GM18867 (cell line): Measurements from ENCODE around the gene IQCN.

Experiments
- ATAC-seq: cut with Tn5 transposase; IDR thresholded peaks from one replicate; pipeline ENCODE4 v1.9.1; 2021; ENCODE audit warnings: mild to moderate bottlenecking, moderate library complexity; ENCODE audit not compliant: unreplicated experiment

Gene IQCN

DNA sequence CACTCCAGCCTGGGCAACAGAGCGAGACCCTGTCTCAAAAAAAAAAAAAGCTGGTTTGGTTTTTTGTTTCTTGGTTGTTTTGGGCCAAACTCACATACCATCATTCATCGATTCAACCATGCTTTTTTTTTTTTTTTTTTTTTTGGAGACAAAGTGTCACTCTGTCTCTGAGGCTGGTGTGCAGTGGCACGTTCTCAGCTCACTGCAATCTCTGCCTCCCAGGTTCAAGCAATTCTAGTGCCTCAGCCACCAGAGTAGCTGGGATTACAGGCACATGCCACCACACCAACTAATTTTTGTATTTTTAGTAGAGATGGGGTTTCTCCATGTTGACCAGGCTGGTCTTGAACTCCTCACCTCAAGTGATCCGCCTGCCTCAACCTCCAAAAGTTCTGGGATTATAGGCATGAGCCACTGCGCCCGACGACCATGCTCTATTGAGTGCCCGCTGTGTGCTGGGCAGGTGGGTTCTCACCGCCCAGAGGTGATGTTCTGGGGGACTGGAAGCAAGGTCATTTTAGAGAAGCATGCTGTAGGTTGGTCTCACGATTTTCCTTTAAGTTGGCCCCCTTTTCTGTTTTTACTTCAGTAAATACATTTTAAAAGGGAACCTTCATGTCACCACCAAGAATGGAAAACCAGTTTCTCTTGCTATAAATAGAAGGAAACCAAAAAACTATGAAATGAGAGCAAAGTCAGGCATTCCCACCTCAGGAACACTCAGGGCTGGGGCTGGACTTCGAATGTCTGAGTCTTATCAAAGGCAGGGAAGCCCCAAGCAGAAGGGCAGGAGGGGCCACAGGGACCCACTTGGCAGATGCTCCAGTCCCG, 15.4 kb upstream of the IQCN start:
- ATAC-seq, result no peak

DNA sequence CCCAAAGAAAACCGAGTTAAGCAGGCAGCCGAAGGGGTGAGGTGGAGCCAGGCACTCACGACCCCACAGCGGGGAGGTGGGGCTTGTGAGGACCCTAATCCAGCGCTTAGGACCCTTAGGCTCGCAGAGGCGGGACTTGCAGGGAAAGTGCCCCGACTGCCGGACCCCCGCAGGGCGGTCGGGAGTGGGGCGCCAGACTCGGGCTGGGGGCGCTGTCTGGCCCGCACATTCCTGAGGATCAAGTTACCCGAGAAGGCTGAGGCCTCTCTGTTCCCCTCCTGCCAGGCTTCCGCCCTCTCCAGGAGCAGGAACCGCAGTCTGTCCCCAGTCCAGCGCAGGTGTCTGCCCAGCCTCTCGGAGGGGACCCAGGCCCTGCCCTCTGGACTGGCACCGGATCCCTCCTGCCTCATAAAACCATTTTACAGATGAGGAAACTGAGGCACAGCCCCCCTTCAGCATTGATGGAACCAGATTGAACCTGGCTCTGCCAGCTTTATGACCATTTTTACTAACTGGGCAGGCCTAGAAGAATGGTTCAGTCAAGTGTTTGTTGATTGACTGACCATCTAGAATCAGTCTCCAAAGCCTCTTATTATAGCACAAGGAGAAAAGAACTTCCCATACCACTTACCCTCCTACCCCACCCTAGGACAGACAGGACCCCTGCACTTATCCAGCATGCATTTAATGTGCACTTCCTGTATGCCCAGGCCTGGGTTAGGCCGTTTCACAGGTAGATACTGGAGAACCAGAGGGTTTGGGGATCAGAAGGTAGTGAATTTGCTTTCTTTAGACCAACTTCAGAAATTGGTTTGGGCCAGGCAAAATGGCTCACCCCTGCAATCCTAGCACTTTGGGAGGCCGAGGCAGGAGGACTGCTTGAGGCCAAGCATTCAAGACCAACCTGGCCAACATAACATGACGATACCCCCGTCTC, 13.9 kb upstream of the IQCN start:
- no peak for ATAC-seq

DNA sequence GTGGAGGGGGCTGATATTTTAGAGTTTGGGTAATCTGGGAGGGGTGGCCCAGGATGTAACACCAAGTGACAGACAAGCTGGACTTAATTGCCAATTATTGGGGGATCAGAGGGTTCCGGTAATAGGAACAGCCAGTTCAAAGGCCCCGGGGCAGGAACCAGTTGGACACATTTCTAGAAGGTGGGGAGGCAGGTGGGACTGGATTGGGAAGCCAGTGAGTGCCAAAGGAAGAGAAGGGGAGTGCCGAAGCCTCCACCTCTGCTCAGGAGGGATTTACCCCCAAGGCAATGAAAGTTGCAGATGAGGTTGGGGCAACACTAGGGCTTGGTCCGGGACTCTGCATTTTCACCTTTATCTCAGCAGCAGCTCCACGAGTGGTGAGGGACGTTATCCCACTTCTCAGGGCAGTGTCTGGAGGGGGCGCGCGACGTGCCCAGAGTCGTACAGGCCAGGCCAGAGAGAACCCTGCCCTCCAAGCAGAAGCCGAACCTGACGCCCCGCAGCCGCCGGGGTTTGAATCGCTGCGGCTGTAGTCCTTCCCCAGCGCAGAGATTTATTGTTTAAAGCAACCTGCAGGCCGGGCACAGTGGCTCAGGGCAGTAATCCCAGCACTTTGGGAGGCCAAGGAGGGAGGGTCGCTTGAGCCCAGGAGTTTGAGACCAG, 12.9 kb upstream of the IQCN start:
- no peak for ATAC-seq

DNA sequence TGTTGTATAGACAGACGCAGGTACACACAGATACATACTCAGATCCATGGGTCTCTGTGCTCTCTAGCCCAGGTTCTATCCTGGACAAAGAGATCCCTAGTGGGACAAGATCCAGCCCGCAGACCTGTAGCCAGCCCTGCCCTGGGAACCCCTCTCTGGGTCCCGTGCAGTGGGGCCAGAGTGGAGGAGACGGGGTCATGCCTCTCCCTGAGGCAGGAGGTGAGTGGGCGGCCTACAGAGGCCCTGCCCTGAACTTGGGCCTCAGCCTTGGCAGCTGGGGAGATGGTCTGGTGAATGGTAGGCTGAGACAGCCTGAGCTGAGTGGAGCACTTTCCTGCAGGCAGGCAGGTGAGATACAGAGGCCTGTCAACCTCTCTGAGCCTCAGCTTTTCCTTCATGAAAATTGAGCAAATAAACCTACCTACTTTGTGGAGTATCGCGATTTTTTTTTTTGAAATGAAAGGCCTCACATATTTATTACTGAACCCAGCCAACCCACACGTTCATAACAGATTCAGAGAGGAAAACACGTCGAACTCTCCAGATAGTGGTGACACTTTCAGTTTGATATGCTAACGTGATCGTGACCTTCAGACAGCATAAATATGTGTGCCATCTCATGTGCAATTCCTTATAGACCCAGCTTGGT, 10.6 kb upstream of the IQCN start:
- ATAC-seq, result no peak

DNA sequence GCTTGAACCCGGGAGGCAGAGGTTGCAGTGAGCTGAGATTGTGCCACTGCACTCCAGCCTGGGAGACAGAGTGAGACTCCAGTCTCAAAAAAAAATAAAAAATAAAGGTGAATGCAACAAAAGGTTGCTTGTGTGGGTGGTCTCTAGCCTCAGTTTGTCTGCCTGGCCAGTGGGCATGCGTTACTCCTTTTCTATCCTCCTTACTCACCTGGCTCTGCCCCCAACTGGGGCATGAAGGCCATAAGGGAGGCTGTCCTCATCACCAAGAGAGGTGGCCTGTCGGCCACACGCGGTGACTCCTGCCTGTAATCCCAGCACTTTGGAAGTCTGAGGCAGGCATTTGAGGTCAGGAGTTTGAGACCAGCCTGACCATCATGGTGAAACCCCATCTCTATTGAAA, 9.1 kb upstream of the IQCN start:
- ATAC-seq, result no peak

DNA sequence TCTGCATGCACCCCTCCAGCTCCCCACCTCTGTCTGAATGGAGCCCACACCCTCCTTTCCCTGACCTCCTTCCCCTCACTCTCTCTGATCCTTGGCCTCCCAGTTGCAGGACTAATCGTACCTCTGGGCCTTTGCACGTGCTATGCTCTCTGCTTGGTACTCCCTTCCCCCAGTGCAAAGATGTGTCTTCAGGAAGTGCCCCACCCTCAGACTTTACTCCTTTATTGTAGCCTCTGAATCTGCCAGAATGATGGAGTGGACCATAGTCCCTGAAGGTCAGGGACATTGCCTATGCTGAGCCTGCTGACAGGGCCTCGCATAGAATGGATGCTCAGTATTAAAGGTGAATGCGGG, 8.5 kb upstream of the IQCN start:
- no peak for ATAC-seq

DNA sequence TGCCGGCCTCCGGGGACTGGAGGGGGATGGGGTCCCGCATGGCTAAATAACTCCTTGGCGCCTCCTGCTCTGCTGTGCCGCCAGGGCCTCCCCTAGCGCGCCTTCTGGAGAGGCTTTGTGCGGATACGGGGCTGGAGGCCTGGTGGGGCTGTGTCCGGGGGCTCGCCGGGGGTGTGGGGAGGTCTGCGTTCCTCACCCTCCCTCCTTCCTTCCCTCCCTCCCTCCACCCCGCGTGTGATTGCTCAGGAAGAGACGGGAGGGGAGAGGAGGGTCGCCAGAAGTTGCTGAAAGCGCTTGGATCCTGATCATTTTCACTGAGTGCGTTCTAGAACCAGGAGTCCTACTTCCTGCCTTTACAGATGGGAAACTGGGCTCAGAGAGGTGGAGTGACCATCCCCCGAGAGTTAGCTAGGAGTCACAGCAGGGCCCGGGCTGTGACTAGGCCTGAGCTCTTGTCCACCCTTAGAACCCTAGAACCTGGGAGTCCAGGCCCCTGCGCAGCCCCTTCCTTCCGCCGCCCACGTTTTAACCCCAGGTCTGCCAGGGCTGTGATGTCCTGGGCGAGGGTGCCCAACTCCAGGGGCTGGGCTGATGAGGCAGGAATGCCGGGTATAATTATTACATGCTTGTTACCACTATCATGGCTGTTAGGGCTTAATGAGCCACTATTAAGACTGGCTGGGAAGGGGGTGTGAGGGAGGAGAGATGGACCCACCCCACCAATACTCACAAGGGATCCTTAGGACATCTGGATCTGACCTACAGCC, 8.0 kb upstream of the IQCN start:
- no peak for ATAC-seq

DNA sequence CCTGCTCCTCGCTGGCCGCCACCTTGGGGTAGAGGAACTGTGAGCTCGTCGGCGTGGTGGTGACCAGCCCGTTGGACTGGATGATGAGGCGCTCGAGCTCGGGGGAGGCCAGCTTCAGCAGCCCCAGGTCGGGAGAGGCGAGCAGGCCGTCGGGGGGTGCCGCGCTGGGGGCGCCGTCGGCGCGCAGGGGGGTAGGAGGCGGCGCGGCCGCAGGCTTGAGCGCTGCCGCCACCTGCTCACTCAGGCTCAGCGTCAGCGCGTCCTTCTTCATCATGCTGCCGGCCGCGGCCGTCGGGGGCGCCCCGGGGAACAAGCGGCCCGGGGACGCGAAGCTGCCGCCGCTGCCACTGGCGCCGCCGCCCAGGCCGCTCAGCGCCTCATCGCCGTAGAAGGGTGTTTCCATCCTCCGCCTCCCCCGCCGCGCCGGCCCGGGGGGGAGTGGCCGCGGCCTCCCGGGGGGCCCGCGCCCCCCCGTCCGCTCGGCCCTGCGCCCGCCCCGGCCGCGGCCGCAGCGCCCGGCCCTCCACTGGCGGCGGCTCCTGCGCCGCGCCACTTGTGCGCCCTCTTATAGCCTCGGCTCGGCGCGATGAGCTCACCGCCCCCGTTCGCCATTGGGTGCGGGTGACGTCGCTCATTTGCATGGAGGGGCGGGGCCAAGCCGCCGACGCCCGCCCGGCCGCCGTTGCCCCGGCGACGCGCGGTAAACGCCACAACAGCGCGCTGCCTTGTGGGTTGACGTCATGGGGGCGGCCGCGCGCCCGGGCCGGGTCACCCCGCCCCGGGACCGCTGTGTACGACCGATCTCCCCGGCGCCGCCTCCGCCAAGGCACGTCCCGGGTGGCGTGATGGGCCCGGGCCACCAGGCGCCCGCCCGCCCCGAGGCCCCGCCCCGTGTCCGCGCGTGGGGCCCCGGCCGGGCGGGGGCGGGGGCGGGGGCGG, 7.1 kb upstream of the IQCN start, which contains the start of gene JUND:
Gene JUND, minus strand, starts transcription at position 541 of the 939 bp plus-strand sequence. Its CDS starts 138 bp downstream, at position 403.
- peak; percentile 60 for ATAC-seq

DNA sequence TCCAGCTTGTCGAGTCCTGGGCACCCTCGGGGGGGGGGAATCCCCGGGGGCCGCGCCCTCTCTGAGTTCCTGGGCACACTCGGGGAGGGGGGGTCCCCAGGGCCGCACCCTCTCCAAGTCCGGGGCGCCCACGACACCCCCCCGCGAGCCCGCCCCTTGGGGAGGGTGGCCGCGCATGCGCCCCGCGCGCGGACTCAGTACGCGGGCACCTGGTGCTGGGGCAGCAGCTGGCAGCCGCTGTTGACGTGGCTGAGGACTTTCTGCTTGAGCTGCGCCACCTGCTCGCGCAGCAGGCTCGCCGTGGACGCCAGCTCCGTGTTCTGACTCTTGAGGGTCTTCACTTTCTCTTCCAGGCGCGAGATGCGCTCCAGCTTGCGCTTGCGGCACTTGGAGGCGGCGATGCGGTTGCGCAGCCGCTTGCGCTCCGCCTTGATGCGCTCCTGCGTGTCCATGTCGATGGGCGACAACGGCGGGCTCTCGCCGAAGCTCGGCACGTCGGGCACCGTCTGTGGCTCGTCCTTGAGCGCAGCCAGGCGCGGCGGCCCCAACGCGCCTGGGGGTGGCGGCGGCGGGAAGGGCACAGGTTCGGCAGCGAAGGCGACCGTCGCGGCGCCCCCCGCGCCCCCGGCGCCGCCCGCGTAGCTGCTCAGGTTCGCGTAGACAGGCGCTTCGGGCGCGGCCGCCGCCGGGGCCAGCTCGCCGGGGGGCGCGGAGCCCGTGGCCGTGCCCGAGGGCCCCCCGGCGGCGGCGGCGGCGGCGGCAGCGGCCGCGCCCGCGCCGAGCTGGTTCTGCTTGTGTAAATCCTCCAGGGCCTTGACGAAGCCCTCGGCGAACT, 6.2 kb upstream of the IQCN start:
- ATAC-seq, result peak; percentile 24

DNA sequence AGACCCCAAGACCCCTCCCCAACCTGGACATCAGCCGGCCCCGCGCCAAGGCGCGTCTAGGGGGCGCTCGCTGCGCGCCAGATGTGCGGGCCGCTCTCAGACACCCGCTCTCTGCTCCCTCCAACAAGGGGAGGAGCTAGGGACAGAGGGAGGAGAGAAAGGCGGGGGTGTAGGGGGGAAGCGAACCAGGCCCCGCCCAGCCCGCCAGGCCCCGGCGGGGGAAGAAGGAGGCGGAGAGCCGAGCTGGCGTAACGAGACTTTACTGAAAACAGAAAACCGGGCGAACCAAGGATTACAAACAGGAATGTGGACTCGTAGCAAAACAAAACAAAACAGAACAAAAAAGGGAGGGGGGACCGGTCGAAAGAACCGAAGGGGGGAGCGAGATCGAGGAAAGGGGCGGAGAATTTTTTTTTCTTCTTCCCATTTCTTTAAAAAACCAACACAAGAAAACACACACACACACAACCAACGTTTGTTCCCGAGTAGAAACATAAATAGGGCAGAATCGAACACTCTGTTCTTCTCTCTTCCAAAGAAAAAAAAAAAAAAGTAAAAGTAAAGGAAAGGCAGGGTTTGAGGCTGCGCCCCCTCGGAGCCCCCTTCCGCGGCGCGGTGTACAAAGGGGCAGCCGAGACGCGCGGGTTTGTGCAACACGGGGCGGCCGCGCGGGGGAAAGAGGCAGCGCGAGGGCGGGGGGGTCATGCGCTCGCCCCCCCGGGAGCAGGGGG, 5.4 kb upstream of the IQCN start:
- no peak for ATAC-seq

DNA sequence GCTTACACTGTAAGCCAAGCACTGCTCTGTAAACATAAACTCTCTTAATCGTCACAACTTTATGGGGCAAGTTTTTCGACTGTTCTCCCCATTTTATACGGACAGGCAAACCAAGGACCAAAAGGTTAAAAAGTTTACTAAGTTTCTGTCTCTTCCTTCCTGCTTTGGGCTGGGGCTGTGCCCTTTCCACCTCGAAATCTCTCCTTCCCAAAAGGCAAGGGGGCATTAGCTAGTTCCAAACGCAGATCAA, 4.9 kb upstream of the IQCN start:
- no peak for ATAC-seq

DNA sequence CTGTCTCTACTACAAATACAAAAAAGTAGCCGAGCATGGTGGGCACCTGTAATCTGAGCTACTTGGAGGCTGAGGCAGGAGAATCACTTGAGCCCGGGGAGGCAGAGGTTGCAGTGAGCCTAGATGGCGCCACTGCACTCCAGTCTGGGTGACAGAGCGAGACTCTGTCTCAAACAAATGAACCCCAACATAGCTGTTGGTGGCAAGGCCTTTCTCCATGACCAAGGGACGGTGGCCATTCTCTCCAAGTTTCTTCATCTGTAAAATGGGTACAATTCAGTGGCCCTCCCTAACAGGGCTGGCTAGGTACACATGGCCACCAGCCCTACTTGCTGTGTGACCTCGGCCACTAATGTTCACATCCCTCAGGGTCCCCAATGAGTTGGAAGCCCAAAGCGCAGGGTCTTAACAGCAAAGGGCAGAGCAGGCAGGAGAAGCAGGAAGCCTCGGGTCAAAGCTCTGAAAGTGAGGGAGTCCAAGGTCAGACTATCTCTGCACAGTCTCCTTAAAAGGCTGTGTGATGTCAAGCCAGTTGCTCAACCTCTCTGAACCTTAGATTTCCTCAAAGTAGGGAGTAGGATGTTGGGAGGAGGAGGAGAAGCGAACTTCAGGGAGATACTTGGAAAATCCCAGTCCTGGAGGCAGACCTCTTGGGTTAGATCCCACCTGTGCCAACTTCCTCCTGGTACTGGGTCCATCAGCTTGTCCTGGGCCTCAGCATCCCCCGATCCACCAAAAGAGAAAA, 4.4 kb upstream of the IQCN start:
- no peak for ATAC-seq

DNA sequence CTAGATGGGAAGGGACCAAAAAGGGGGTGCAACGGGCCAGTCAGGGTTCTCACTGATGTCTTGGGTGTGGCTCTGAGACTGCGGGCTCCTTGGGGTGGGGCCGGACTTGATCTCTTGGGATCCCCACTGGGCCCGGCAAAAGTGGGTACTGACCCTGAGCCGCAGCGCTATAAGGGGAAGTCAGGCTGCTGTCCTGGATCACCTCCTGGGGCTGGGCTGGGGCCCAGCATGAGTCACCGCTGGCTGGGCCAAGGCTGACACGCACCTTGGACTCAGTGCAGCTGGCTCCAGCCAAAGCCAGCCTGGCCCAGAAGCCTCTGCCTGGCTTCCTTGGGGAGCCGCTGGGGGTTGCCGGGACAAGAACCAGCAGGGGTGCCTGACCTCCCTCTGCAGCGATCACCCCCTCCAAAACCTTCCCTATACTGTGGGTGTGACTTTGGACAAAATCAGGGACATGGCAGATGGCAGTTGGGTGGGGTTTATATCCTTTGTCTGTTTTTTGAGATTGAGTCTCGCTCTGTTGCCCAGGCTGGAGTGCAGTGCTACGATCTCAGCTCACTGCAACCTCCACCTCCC, 617 bp upstream of the IQCN start:
- no peak for ATAC-seq

DNA sequence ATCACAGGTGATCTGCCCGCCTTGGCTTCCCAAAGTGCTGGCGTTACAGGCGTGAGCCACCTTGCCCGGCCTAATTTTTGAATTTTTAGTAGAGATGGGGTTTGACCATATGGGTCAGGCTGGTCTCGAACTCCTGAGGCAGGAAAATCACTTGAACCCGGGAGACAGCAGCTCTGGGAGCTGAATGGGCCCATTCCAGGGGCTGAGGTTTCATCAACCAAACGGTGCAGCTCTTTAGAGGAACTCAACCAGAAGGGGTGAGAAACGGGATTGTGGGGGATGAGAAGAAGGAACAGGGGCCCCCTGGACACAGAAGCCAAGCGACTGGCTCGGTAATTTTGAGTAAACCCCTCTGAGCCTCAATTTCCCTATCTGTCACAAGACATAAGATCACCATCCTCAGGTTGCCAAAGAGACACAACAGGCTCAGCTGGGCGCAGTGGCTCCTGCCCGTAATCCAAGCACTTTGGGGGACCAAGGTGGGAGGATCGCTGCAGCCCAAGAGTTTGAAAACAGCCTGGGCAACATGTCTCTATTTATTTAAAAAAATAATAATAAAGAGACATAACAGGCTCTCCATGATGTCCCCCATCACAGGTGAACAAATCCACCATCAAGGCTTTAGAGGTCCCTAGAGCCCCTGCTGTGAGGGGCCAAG, 562 bp downstream of the IQCN start:
- ATAC-seq, result no peak

DNA sequence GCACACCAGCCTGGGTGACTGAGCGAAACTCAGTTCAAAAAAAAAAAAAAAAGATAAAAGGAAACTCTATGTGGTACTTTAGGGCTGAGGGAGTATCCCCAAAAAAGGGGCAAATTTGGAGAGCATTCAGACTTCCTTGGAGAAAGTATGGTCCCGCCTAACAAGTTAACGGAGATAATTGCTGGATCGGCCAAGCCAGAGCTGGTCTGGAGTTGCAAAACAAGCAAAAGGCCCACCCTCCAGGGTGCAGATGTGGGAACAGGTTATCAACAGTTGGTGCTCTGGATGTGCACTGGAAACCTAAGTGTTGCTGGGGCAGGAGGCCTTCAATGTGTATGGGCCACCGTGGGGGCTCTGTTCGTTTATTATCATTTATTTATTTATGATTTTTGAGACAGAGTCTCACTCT, 2.8 kb downstream of the IQCN start:
- no peak for ATAC-seq

DNA sequence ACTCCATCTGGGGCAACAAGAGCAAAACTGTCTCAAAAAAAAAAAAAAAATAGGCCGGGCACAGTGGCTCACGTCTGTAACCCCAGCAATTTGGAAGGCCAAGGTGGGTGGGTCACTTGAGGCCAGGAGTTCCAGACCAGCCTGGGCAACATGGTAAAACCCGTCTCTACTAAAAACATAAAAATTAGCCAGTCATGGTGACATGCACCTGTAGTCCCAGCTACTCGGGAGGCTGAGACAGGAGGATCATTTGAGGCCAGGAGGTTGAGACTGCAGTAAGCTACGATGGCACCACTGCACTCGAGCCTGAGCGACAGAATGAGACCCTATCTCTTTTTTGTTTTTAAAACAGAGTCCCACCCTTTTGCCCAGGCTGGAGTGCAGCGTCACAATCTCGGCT, 3.9 kb downstream of the IQCN start:
- no peak for ATAC-seq
